ENCODE results near the gene SLC38A8. TPM values are rescaled to one million over a fixed set of nuclear protein-coding genes. Genes with fewer than 3 reads are reported as not detected.

Gene SLC38A8
- total RNA-seq, 1 donor from 2014 or later, result not detected

- no peaks in the 10 kb centered on the region for H3K9me3 Mint-ChIP-seq
- no peak overlapping the region for H3K4me3 Mint-ChIP-seq
- peaks cover 5% of the 10 kb centered on the region for H3K4me1 Mint-ChIP-seq (ENCODE audit: unreplicated experiment)
- no peaks in the 10 kb centered on the region for H3K27me3 Mint-ChIP-seq
- H3K27ac Mint-ChIP-seq, result no peak overlapping the region
- TF ChIP-seq, protein P1, sequence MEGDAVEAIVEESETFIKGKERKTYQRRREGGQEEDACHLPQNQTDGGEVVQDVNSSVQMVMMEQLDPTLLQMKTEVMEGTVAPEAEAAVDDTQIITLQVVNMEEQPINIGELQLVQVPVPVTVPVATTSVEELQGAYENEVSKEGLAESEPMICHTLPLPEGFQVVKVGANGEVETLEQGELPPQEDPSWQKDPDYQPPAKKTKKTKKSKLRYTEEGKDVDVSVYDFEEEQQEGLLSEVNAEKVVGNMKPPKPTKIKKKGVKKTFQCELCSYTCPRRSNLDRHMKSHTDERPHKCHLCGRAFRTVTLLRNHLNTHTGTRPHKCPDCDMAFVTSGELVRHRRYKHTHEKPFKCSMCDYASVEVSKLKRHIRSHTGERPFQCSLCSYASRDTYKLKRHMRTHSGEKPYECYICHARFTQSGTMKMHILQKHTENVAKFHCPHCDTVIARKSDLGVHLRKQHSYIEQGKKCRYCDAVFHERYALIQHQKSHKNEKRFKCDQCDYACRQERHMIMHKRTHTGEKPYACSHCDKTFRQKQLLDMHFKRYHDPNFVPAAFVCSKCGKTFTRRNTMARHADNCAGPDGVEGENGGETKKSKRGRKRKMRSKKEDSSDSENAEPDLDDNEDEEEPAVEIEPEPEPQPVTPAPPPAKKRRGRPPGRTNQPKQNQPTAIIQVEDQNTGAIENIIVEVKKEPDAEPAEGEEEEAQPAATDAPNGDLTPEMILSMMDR (conservative IDR thresholded peaks at IDR 0.05), result no peak
- peaks cover 21% of the 10 kb centered on the region for H3K36me3 Mint-ChIP-seq
- peak; percentile 54 for DNase-seq (ENCODE audit: extremely low spot score, unreplicated experiment)
Measured at GRCh38 chr16:84058211-84058610, 15.6 kb upstream of the SLC38A8 start.

GRCh38 chr16:84056933-84057332 is 14.3 kb upstream of the SLC38A8 start:
- no peaks in the 10 kb centered on the region for H3K9me3 Mint-ChIP-seq
- peaks cover 24% of the 10 kb centered on the region for H3K36me3 Mint-ChIP-seq
- no peaks in the 10 kb centered on the region for H3K4me1 Mint-ChIP-seq (ENCODE audit: unreplicated experiment)
- peak; percentile 27 for DNase-seq (ENCODE audit: extremely low spot score, unreplicated experiment)
- H3K27ac Mint-ChIP-seq, result no peak overlapping the region
- H3K27me3 Mint-ChIP-seq, result no peaks in the 10 kb centered on the region
- no peak overlapping the region for H3K4me3 Mint-ChIP-seq
- TF ChIP-seq, protein P1 (conservative IDR thresholded peaks at IDR 0.05), result no peak

DNA sequence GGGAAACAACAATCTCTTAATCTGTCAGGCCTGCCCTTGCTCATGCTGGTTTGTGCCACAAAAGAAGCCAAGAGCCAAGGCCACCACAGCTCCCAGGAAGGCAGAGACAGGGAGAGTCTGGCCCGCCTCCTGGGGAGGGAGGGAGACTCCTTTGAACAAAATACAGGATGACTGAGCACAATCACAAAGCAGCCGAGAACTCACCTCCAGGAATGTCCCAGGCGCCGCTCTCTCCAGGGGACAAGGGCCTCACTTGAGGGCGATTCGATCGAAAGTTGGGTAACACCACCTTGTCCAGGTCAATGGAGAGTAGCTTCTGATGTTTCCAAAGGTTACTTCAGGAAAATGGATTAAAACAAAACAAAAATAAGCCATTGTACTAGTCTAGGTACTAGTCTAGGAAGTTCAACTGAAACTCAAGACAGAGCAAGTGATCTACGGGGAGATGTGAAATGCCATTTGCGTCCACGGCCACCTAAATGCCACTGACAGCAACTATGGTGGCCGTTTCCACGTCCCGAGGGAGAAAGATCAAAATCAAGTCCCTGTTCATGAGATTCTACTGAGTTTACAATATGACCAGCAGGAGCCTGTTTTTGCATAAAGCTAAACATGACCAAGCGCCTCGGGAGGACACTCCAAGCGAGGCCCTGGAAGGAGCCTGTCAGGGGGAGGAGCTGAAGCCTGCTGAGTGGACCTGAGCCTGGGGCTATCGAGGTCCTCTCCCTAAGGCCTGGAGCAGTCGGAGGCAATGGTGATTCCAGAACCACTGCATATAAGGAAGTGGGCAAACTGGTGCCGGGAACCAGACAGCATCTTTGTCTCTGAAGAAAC is 13.4 kb upstream of the SLC38A8 start:
- no peak overlapping the region for H3K4me3 Mint-ChIP-seq
- TF ChIP-seq, protein P1 (conservative IDR thresholded peaks at IDR 0.05), result no peak
- peaks cover 24% of the 10 kb centered on the region for H3K36me3 Mint-ChIP-seq
- no peaks in the 10 kb centered on the region for H3K4me1 Mint-ChIP-seq (ENCODE audit: unreplicated experiment)
- DNase-seq (ENCODE audit: extremely low spot score, unreplicated experiment), result peak; percentile 60
- no peaks in the 10 kb centered on the region for H3K27me3 Mint-ChIP-seq
- H3K9me3 Mint-ChIP-seq, result no peaks in the 10 kb centered on the region
- no peak overlapping the region for H3K27ac Mint-ChIP-seq

GRCh38 chr16:84055366-84055765 is 12.8 kb upstream of the SLC38A8 start:
- Mint-ChIP-seq H3K27ac (no peak overlapping the region), H3K4me1 (ENCODE audit: unreplicated experiment) (no peaks in the 10 kb centered on the region), H3K4me3 (no peak overlapping the region), H3K9me3 (no peaks in the 10 kb centered on the region), H3K36me3 (peaks cover 24% of the 10 kb centered on the region), H3K27me3 (no peaks in the 10 kb centered on the region)
- TF ChIP-seq, protein P1 (conservative IDR thresholded peaks at IDR 0.05), result no peak
- peak; percentile 47 for DNase-seq (ENCODE audit: extremely low spot score, unreplicated experiment)

DNA sequence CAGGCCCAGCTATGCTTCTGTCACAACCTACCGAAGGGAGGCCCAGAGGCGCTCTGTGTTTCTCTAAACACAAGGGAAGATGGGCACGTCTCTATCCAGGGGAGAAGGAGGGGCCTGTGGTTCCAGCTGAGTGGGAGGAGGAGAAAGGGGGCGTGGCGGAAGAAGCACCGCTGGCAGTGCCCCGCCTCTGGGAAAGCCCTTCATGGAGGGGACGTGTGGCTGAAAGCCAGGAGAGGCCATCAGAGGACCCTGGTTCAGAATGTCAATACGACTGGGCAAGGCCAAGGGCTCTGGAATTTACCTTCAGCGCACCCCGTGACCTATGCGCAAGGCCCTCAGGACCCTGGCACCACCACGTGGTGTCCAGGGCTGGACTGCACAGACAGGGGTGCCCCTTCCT is 12.3 kb upstream of the SLC38A8 start:
- TF ChIP-seq, protein P1 (conservative IDR thresholded peaks at IDR 0.05), result no peak
- DNase-seq (ENCODE audit: extremely low spot score, unreplicated experiment), result peak; percentile 69
- Mint-ChIP-seq H3K27ac (no peak overlapping the region), H3K36me3 (peaks cover 24% of the 10 kb centered on the region), H3K4me3 (no peak overlapping the region), H3K4me1 (ENCODE audit: unreplicated experiment) (no peaks in the 10 kb centered on the region), H3K9me3 (no peaks in the 10 kb centered on the region), H3K27me3 (no peaks in the 10 kb centered on the region)
